ENCODE results near the gene AGAP3.
"Not testable (repeated sequence)": the region's sequence is repeated elsewhere in the genome, so short reads cannot be mapped to it uniquely, and the experiment has no call there.

AGAP3 gene

GRCh38 chr7:151085691-151086620, at the start of gene AGAP3:
AGAP3 (plus strand) TSS chr7:151086475; CDS start chr7:151086742, 267 bp downstream.
- DNase-seq (ENCODE audit: low spot score): peak; percentile 53

DNA sequence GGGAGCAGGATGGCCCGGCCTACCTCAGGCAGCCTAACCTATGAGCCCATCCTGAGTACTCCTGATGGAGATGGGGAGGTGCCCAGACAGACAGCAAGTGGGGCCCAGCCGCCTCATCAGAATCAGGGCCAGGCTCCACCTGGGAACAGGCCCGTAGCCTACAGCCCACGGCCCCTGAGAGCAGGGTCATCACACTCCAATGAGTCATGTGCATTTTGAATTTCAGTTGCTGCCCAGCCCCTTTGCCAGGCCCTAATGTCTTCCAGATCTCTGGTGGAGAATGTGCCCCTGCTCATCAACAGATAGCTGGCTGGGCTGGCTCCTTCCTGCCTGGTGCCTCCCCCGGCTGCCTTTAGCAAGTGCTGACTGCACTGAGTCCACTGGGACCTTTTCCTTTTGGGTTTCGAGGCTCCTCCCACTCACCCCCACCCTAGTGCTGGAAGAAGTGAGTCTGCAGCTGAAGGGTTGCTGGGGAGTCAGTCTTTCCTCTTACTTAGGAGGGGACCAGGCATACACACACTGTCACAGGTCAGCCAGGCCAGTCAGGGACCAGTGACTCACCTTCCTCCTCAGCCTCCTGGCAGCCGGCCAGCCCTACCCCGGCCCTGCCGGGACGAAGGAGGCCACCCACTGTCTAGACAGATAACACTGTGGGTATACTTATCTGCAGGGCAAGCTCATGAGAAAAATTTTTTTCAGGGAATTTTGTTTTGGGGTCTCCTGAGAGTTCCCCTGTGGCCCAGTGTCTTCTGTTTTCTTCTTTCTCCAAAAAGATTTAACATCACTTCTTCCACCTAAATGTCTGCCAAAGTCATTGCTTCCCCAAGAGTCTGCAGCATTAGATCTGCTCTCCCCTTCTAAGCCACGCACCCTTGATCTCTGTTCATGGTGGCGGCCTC, 47.1 kb upstream of the AGAP3 start:
- DNase-seq (ENCODE audit: low spot score): peak; percentile 55

- DNase-seq (ENCODE audit: low spot score): no peak
Observed at GRCh38 chr7:151039850-151040548, 46.3 kb upstream of the AGAP3 start.

DNA sequence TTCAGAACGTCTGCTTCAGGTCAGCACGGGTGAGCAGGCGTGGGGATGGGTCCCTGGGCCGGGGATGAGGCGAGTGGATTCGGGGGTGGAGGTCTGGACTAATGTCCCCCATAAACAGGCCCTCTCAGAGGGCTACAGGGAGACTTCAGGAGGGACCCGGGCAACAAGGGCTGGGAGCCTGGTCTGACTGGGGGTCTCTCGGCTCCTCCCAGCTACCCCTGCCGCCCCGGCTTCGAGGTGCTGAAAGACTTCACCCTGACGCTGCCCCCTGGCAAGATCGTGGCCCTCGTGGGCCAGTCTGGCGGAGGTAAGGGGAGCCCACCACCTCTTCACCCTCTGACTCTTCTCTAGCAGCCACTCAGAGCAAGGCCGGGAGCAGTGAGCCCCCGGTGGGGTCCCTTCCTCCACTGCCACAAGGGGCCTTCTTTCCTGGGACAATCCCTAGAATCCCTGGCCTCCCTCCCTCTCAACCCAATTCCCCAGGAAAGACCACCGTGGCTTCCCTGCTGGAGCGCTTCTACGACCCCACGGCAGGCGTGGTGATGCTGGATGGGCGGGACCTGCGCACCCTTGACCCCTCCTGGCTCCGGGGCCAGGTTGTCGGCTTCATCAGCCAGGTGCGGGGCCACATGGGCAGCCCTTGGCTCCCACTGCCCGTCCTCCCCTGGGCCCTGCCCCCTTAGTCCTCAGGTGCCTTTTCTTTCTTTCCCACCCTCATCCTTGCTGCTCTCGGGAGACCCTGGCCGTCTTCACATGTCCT, 45.5 kb upstream of the AGAP3 start:
- no peak for DNase-seq (ENCODE audit: low spot score)

- not testable (repeated sequence) for DNase-seq (ENCODE audit: low spot score)
Observed at GRCh38 chr7:151043449-151043848, 42.8 kb upstream of the AGAP3 start.

- DNase-seq (ENCODE audit: low spot score): no peak
Observed at GRCh38 chr7:151043959-151044358, 42.3 kb upstream of the AGAP3 start.

DNA sequence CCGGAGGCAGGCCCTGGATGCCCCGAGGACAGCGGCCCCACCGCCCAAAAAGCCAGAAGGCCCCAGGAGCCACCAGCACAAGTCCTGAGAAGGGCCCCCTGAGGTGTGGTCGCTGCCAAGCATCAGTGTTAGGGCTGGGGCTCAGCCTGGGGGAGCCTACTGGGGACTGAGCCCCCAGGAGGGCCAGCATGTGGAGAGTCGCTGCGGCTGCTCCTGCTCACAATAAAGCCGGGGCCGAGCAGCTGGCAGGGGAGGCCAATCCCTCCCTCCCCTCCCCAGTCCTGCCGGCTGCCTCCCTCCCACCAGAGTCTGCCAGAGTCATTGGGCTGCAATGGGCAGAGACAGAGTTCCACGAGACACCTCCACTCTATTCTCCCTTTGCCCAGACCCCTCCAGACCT, 41.0 kb upstream of the AGAP3 start:
- no peak for DNase-seq (ENCODE audit: low spot score)

- no peak for DNase-seq (ENCODE audit: low spot score)
Observed at GRCh38 chr7:151045967-151046366, 40.3 kb upstream of the AGAP3 start.

GRCh38 chr7:151046603-151047573, 39.4 kb upstream of the AGAP3 start:
- DNase-seq (ENCODE audit: low spot score): no peak

- no peak for DNase-seq (ENCODE audit: low spot score)
Observed at GRCh38 chr7:151047976-151048815, 38.1 kb upstream of the AGAP3 start, which contains the start of gene ASIC3. ASIC3 (plus strand) TSS chr7:151048531; CDS start chr7:151048886, 355 bp downstream.

DNA sequence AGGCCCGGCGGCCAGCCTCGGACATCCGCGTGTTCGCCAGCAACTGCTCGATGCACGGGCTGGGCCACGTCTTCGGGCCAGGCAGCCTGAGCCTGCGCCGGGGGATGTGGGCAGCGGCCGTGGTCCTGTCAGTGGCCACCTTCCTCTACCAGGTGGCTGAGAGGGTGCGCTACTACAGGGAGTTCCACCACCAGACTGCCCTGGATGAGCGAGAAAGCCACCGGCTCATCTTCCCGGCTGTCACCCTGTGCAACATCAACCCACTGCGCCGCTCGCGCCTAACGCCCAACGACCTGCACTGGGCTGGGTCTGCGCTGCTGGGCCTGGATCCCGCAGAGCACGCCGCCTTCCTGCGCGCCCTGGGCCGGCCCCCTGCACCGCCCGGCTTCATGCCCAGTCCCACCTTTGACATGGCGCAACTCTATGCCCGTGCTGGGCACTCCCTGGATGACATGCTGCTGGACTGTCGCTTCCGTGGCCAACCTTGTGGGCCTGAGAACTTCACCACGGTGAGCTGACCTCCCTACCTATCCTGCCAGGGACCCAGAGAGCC, 37.3 kb upstream of the AGAP3 start:
- DNase-seq (ENCODE audit: low spot score): no peak

DNA sequence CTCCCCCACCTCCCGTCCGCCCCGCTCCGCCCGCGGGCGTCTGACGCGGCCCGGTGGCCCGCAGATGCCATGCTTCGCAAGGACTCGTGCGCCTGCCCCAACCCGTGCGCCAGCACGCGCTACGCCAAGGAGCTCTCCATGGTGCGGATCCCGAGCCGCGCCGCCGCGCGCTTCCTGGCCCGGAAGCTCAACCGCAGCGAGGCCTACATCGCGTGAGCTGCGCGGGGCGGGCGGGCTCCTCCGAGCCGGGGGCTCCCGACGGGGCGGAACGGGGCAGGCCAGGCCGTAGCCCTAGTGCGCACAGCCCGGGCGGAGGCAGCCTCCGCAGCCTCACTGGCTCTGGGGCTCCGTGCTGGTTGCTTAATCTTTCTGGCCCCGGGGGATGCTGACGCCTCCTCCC, 35.2 kb upstream of the AGAP3 start:
- DNase-seq (ENCODE audit: low spot score): peak; percentile 26

DNA sequence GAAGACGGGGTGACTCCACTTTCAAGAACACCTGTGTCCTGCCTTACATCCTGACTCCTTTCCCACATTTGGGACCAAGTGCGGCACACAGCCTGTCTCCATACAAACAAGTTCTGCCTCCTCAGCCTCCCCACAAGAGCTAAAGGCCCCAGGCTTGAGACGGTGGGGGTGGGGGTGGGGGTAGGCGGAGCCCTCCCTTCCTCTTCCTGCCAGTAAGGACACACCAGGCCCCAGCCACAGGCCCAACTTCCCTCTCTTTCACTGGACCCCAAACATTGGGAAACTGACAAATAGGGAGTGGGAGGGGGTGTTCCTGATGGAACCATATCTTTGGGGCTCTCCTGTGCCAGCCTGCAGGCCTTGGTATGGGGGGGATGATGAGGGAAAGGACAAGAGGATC, 33.2 kb upstream of the AGAP3 start:
- no peak for DNase-seq (ENCODE audit: low spot score)

GRCh38 chr7:151053751-151054150, 32.5 kb upstream of the AGAP3 start:
- DNase-seq (ENCODE audit: low spot score): no peak

- DNase-seq (ENCODE audit: low spot score): no peak
Observed at GRCh38 chr7:151056283-151056665, 30.0 kb upstream of the AGAP3 start.

- no peak for DNase-seq (ENCODE audit: low spot score)
Observed at GRCh38 chr7:151056666-151057505, 29.4 kb upstream of the AGAP3 start.

DNA sequence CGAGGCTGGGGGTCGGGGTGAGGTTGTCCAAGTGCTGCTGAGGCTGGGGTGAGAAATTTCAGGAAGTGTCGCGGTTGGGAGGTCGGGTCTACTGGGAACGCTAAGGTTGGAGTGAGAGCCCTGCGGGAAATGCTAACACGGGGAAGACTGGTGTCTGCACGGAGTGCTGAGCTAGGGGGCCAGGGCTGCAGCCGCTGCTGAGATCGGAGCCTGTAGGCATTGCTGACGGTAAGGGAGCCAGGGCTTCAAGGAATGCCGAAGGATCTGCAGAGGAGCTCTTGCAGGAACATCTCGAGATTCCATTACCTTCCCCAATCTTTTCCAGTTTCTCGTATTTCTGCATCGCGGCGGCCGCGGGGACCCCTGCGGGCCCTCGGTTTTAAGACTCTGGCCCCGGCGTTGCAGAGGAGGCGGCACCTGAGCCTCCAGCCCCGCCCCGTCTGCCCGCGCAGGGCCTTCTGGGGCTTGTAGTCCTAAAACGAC, 28.7 kb upstream of the AGAP3 start, which contains the start of gene CDK5:
TSS of gene CDK5 (minus strand) at position 392 of the 483 bp plus-strand sequence. CDS start at position 343, 49 bp downstream.
- DNase-seq (ENCODE audit: low spot score): no peak

All from CD4-positive, alpha-beta T cell treated with Interleukin-2 at 100 ng/mL for 4 hours (primary cell).